Measurements from ENCODE around the gene MSANTD3. TPM values are rescaled to one million over a fixed set of nuclear protein-coding genes. Genes with fewer than 3 reads are reported as not detected.

MSANTD3 gene
- total RNA-seq, 1 donor from 2014 or later = 8.9 TPM

GRCh38 chr9:100457517-100457916, 30.6 kb downstream of the MSANTD3 start:
- intact Hi-C loops (cut with micrococcal nuclease) = no loop called here

- intact Hi-C loops (cut with micrococcal nuclease) = no loop called here
Observed at GRCh38 chr9:100459963-100460362, 33.0 kb downstream of the MSANTD3 start.

GRCh38 chr9:100465274-100465673, 38.3 kb downstream of the MSANTD3 start:
- intact Hi-C loops (cut with micrococcal nuclease) = no loop called here

GRCh38 chr9:100465761-100466160, 38.8 kb downstream of the MSANTD3 start:
- intact Hi-C loops (cut with micrococcal nuclease) = no loop called here

- intact Hi-C loops (cut with micrococcal nuclease) = no loop called here
Observed at GRCh38 chr9:100466171-100466828, 39.4 kb downstream of the MSANTD3 start.

GRCh38 chr9:100466829-100467221, 39.9 kb downstream of the MSANTD3 start:
- intact Hi-C loops (cut with micrococcal nuclease) = no loop called here

- intact Hi-C loops (cut with micrococcal nuclease) = no loop called here
Observed at GRCh38 chr9:100468041-100468440, 41.1 kb downstream of the MSANTD3 start.

GRCh38 chr9:100472268-100472667, 45.3 kb downstream of the MSANTD3 start:
- intact Hi-C loops (cut with micrococcal nuclease) = no loop called here

- intact Hi-C loops (cut with micrococcal nuclease) = no loop called here
Observed at GRCh38 chr9:100472788-100473275, 45.9 kb downstream of the MSANTD3 start, which contains the start of gene TMEFF1. Gene TMEFF1, plus strand, starts transcription at chr9:100473149. Its CDS starts 396 bp downstream, at chr9:100473545.

- intact Hi-C loops (cut with micrococcal nuclease) = no loop called here
Observed at GRCh38 chr9:100473276-100474081, 46.5 kb downstream of the MSANTD3 start.

GRCh38 chr9:100474082-100474923, 47.4 kb downstream of the MSANTD3 start:
- intact Hi-C loops (cut with micrococcal nuclease) = no loop called here

- intact Hi-C loops (cut with micrococcal nuclease) = no loop called here
Observed at GRCh38 chr9:100474924-100475276, 48.0 kb downstream of the MSANTD3 start.

GRCh38 chr9:100477241-100477640, 50.3 kb downstream of the MSANTD3 start:
- intact Hi-C loops (cut with micrococcal nuclease) = no loop called here

- intact Hi-C loops (cut with micrococcal nuclease) = no loop called here
Observed at GRCh38 chr9:100478192-100478591, 51.2 kb downstream of the MSANTD3 start.

- intact Hi-C loops (cut with micrococcal nuclease) = no loop called here
Observed at GRCh38 chr9:100479820-100480219, 52.9 kb downstream of the MSANTD3 start.

GRCh38 chr9:100485196-100485595, 58.3 kb downstream of the MSANTD3 start:
- intact Hi-C loops (cut with micrococcal nuclease) = no loop called here

GRCh38 chr9:100486479-100487176, 59.7 kb downstream of the MSANTD3 start:
- intact Hi-C loops (cut with micrococcal nuclease) = no loop called here

- intact Hi-C loops (cut with micrococcal nuclease) = no loop called here
Observed at GRCh38 chr9:100488177-100488576, 61.2 kb downstream of the MSANTD3 start.

- intact Hi-C loops (cut with micrococcal nuclease) = no loop called here
Observed at GRCh38 chr9:100489836-100490235, 62.9 kb downstream of the MSANTD3 start.

GRCh38 chr9:100492952-100493351, 66.0 kb downstream of the MSANTD3 start:
- intact Hi-C loops (cut with micrococcal nuclease) = no loop called here

GRCh38 chr9:100498592-100498991, 71.6 kb downstream of the MSANTD3 start:
- intact Hi-C loops (cut with micrococcal nuclease) = no loop called here
